ENCODE results near the gene GDI1.

DNA sequence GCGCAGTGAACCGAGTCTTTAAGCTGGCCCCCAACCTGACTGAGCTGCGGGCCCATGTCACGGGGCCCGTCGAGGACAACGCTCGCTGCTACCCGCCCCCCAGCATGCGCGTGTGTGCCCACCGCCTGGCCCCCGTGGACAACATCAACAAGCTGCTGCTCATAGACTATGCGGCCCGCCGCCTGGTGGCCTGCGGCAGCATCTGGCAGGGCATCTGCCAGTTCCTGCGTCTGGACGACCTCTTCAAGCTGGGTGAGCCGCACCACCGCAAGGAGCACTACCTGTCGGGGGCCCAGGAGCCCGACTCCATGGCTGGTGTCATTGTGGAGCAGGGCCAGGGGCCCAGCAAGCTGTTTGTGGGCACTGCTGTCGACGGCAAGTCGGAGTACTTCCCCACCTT lies 23.4 kb downstream of the GDI1 start:
- no peak for TF ChIP-seq POLR2A (IDR thresholded peaks at IDR 0.05; ENCODE audit: low read length)
- TF ChIP-seq GATA1 (IDR thresholded peaks at IDR 0.05; ENCODE audit: low read depth, low read length): no peak
